GM23248 (cell line): ENCODE results near the gene CABCOCO1.

Experiments used
- EZH2 ChIP-seq: fragments of 200-600 bp; sonication (generic); IDR thresholded peaks from 2 replicates; pipeline ENCODE4 v1.6.1; 2018; ENCODE audit warnings: antibody characterized with exemption, mild to moderate bottlenecking; ENCODE audit not compliant: insufficient read depth, poor library complexity, severe bottlenecking
- EZH2phosphoT487 ChIP-seq: fragments of 200-600 bp; sonication (generic); IDR thresholded peaks from 2 replicates; pipeline ENCODE4 v1.6.1; 2018; ENCODE audit warnings: antibody characterized with exemption, moderate library complexity, mild to moderate bottlenecking, low read depth; ENCODE audit not compliant: insufficient read depth

DNA sequence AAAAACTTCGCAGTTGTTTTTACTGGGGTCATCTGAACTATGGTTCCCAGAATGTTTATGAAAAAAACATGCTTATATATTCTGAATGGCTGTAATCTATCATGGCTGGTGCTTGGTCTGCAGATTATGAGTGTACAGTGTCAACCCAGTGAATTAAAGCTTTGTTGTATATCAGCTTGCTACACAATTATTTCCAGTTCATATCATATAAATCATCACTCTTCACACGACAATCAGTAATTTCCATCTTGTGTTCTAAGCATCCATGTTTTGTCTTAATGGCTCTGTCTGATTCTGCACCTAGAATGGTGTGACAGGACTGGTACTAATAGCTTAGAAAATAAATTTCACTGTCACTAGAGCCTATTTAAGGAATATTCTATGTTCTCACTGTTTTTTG is 83.6 kb downstream of the CABCOCO1 start:
- no peak for TF ChIP-seq EZH2
- TF ChIP-seq EZH2phosphoT487 = no peak
